IPS DF 4.7 (cell line): ENCODE data around the gene PPM1L.
"Not testable (repeated sequence)": the region's sequence is repeated elsewhere in the genome, so short reads cannot be mapped to it uniquely, and the experiment has no call there.

Experiments used
- DNase-seq: peaks from one replicate; pipeline ENCODE4 v3.0.0-alpha.2; 2013; ENCODE audit warnings: low spot score; ENCODE audit errors: extremely low read depth

Gene PPM1L

GRCh38 chr3:160982491-160982890, 226.5 kb downstream of the PPM1L start:
- no peak for DNase-seq

- DNase-seq, result peak; percentile 28
Observed at GRCh38 chr3:160983900-160984299, 227.9 kb downstream of the PPM1L start.

GRCh38 chr3:160986069-160986468, 230.0 kb downstream of the PPM1L start:
- no peak for DNase-seq

GRCh38 chr3:160987982-160988964, 232.2 kb downstream of the PPM1L start:
- no peak for DNase-seq

- no peak for DNase-seq
Observed at GRCh38 chr3:160990446-160990845, 234.4 kb downstream of the PPM1L start.

- DNase-seq, result no peak
Observed at GRCh38 chr3:160992712-160993111, 236.7 kb downstream of the PPM1L start.

- DNase-seq, result no peak
Observed at GRCh38 chr3:160996811-160997210, 240.8 kb downstream of the PPM1L start.

- DNase-seq, result no peak
Observed at GRCh38 chr3:160998581-160998980, 242.6 kb downstream of the PPM1L start.

- no peak for DNase-seq
Observed at GRCh38 chr3:160999274-160999673, 243.2 kb downstream of the PPM1L start.

GRCh38 chr3:161008086-161008485, 252.1 kb downstream of the PPM1L start:
- no peak for DNase-seq

- not testable (repeated sequence) for DNase-seq
Observed at GRCh38 chr3:161010151-161010550, 254.1 kb downstream of the PPM1L start.

- no peak for DNase-seq
Observed at GRCh38 chr3:161014843-161015749, 259.1 kb downstream of the PPM1L start.

- no peak for DNase-seq
Observed at GRCh38 chr3:161016417-161017313, 260.6 kb downstream of the PPM1L start.

GRCh38 chr3:161017971-161018370, 261.9 kb downstream of the PPM1L start:
- DNase-seq, result no peak

GRCh38 chr3:161020256-161020655, 264.2 kb downstream of the PPM1L start:
- no peak for DNase-seq

GRCh38 chr3:161025911-161026310, 269.9 kb downstream of the PPM1L start:
- DNase-seq, result no peak

GRCh38 chr3:161026612-161027510, 270.8 kb downstream of the PPM1L start:
- no peak for DNase-seq

GRCh38 chr3:161028555-161029153, 272.6 kb downstream of the PPM1L start:
- no peak for DNase-seq

GRCh38 chr3:161031134-161031533, 275.1 kb downstream of the PPM1L start:
- no peak for DNase-seq
